Heart right ventricle (tissue), 16 donors: ENCODE data around the gene TBATA. TPM values are rescaled to one million over a fixed set of nuclear protein-coding genes. Genes with fewer than 3 reads are reported as not detected.

Source experiments
- ATAC-seq, 8 donors: fragments of 200-7000 bp; cut with Tn5 transposase; one replicate each; pipeline ENCODE4 v1.9.1; 2020; ENCODE audit warnings: mild to moderate bottlenecking in 8 of 8, moderate library complexity in 8 of 8, moderate number of reproducible peaks in 1 of 8
- DNase-seq, 2 donors: peaks; one replicate each; pipeline ENCODE4 v3.0.0-alpha.2; 2020
- H3K27ac ChIP-seq, 10 donors: fragments of 200-600 bp; sonication (generic) in 2 of 10; one replicate each; pipeline versions ENCODE4 v1.5.0 to v1.8.0; 2020 to 2022; ENCODE audit warnings: mild to moderate bottlenecking in 3 of 10
- H3K27me3 ChIP-seq, 7 donors: fragments of 200-600 bp; one replicate each; pipeline ENCODE4 v1.8.0; 2021 to 2022; ENCODE audit warnings: mild to moderate bottlenecking in 2 of 7
- H3K36me3 ChIP-seq, 9 donors: fragments of 200-600 bp; sonication (generic) in 1 of 9; one replicate each; pipeline versions ENCODE4 v1.5.0 to v1.8.0; 2020 to 2022; ENCODE audit warnings: mild to moderate bottlenecking in 2 of 9
- H3K4me1 ChIP-seq, 9 donors: fragments of 200-600 bp; sonication (generic) in 1 of 9; one replicate each; pipeline versions ENCODE4 v1.5.0 to v1.8.0; 2020 to 2022; ENCODE audit warnings: mild to moderate bottlenecking in 4 of 9
- H3K4me3 ChIP-seq, 10 donors: fragments of 200-600 bp; sonication (generic) in 2 of 10; one replicate each; pipeline versions ENCODE4 v1.5.0 to v1.8.0; 2020 to 2022; ENCODE audit warnings: mild to moderate bottlenecking in 7 of 10, moderate library complexity in 2 of 10
- H3K9me3 ChIP-seq, 11 donors: fragments of 200-600 bp in 10 of 11; sonication (generic) in 2 of 11; one replicate each; pipeline versions ENCODE4 v1.5.0 to v1.8.0; 2013 to 2022; ENCODE audit warnings: mild to moderate bottlenecking in 2 of 11, control low read depth in 1 of 11, moderate library complexity in 1 of 11
- CTCF ChIP-seq, 9 donors: fragments of 200-600 bp; sonication (generic) in 2 of 9; IDR thresholded peaks; one replicate each; pipeline versions ENCODE4 v1.5.0 to v1.8.0; 2021 to 2022; ENCODE audit warnings: antibody characterized with exemption in 9 of 9, mild to moderate bottlenecking in 5 of 9, moderate library complexity in 1 of 9
- WGBS, 2 donors: extraction: QIAGEN DNeasy Blood & Tissue Kit; methylation state at CpG; one replicate each; pipeline ENCODE4 v1.1.7; 2013; ENCODE audit warnings: inconsistent platforms in 1 of 2; 5-methylcytosine and 5-hydroxymethylcytosine counted together
- intact Hi-C, 10 donors: fragments of 100-400 bp; cut with DNase I; formaldehyde crosslinking; loops; one replicate each; pipeline versions ENCODE4 v1.11.1 to v1.14.2; 2022
- polyA plus RNA-seq, 2 donors: library from polyadenylated mRNA; stranded (reverse); fragments of 200-250 nt; gene quantifications; one replicate each; pipeline ENCODE4 v1.2.3, GENCODE V29; 2013
- total RNA-seq, 10 donors: library from RNA; stranded (reverse); fragmentation: NEBNext Ultra II Directional in 3 of 10; extraction: Animal tissue kit (Norgen Biotek cat#: 25700) in 3 of 10; gene quantifications; one replicate each; pipeline versions ENCODE4 v1.2.1 to v1.2.4, GENCODE V29; 2021 to 2023
- donor health status: Arrhythmogenic right ventricular cardiomyopathy.
- donor health status: ischemic (EF 13 %, LVEDD 7.1; RV severe dilation, severe dysfunction).
- donor health status: healthy with polysubstance abuse.
- donor health status: DM: no; HTN: yes; CAD: no.
- donor health status: DM: no; HTN: no; CAD: no.
- donor health status: ischemic (EF 25% LVEDD 6.9; RV normal size, moderate dysfunction).
- donor health status: ischemic (EF 25% LVEDD 5.7; RV mildly dilated, moderate dysfunction).
- donor health status: healthy.
- donor health status: DM: yes; HTN: yes; CAD: no.
- donor health status: Ischemic cardiomyopathy.
- donor health status: ischemic (EF 35%, LVEDD 5.7; RV mildly dilated, moderate dysfunction).
- donor health status: nonischemic (EF 11% LVEDD 7.7; RV severe dilation, severe dysfunction).
- donor health status: DM: yes; HTN: yes; CAD: no.
- donor health status: PGD.
- donor health status: ischemic (EF 29% LVEDD 5.4; RV normal size, mild dysfunction).
- donor health status: nonischemic (EF 23%, LVEDD 6.1; RV moderate dilation, normal function).

The TBATA gene
- total and polyA plus RNA-seq, 12 donors: not detected

- H3K27me3 ChIP-seq: peaks cover 0 to 9% (median 0%) of the 10 kb centered on the region in 7 donors
- no peaks in the 10 kb centered on the region for H3K4me1 ChIP-seq
- ATAC-seq (no peak), DNase-seq (no peak)
- no peak overlapping the region for H3K4me3 ChIP-seq
- no peak overlapping the region for H3K27ac ChIP-seq
- no peak for TF ChIP-seq CTCF (IDR thresholded peaks at IDR 0.05)
- WGBS, 2 donors: 92 to 97% methylated on average over 1 of the region's 1 CpG
- H3K36me3 ChIP-seq: no peaks in the 10 kb centered on the region
- H3K9me3 ChIP-seq: peaks cover 0 to 4% (median 0%) of the 10 kb centered on the region in 11 donors
- intact Hi-C loops: no loop called here
These were observed 10.4 kb upstream of the TBATA start for GRCh38 chr10:70795613-70796012.

- ATAC-seq (no peak), DNase-seq (no peak)
These were observed 6.3 kb upstream of the TBATA start for GRCh38 chr10:70791386-70792039.

GRCh38 chr10:70786799-70787415 lies 1.7 kb upstream of the TBATA start:
- DNase-seq: no peak
- 71 to 77% methylated on average over 5 of the region's 5 CpGs for WGBS, 2 donors

More at GRCh38 chr10:70791386-70792039, 6.3 kb upstream of the TBATA start:
- Histone ChIP-seq H3K9me3 (peaks cover 0 to 18% (median 0%) of the 10 kb centered on the region in 11 donors), H3K27ac (no peak overlapping the region), H3K4me1 (no peaks in the 10 kb centered on the region), H3K27me3 (no peaks in the 10 kb centered on the region), H3K36me3 (no peaks in the 10 kb centered on the region), H3K4me3 (no peak overlapping the region)
- intact Hi-C loops: no loop called here
- TF ChIP-seq CTCF (IDR thresholded peaks at IDR 0.05): no peak
- 76 to 85% methylated on average over 5 of the region's 5 CpGs for WGBS, 2 donors

GRCh38 chr10:70784471-70784870 lies 706 bp downstream of the TBATA start:
- TF ChIP-seq CTCF (IDR thresholded peaks at IDR 0.05): no peak
- intact Hi-C loops: no loop called here
- Histone ChIP-seq H3K36me3 (no peaks in the 10 kb centered on the region), H3K27me3 (peaks cover 0 to 5% (median 0%) of the 10 kb centered on the region in 7 donors), H3K27ac (no peak overlapping the region), H3K4me1 (peaks cover 0 to 12% (median 8%) of the 10 kb centered on the region in 9 donors), H3K9me3 (peaks cover 0 to 17% (median 0%) of the 10 kb centered on the region in 11 donors), H3K4me3 (no peak overlapping the region)
- DNase-seq: no peak
- WGBS, 2 donors: 88 to 93% methylated on average over 2 of the region's 2 CpGs
- ATAC-seq: no peak

More at GRCh38 chr10:70786799-70787415, 1.7 kb upstream of the TBATA start:
- no peak overlapping the region for H3K4me3 ChIP-seq
- no peaks in the 10 kb centered on the region for H3K36me3 ChIP-seq
- peaks cover 0 to 12% (median 6%) of the 10 kb centered on the region in 9 donors for H3K4me1 ChIP-seq
- H3K27ac ChIP-seq: no peak overlapping the region
- no peak for TF ChIP-seq CTCF (IDR thresholded peaks at IDR 0.05)
- H3K27me3 ChIP-seq: peaks cover 0 to 5% (median 0%) of the 10 kb centered on the region in 7 donors
- no peak for ATAC-seq
- intact Hi-C loops: no loop called here
- peaks cover 0 to 17% (median 0%) of the 10 kb centered on the region in 11 donors for H3K9me3 ChIP-seq
